IPS DF 6.9 (cell line): ENCODE measurements around the gene VIPR2.
"Not testable (repeated sequence)": the region's sequence is repeated elsewhere in the genome, so short reads cannot be mapped to it uniquely, and the experiment has no call there.

Source experiments
- DNase-seq: peaks from one replicate; pipeline ENCODE4 v3.0.0-alpha.2; 2013; ENCODE audit warnings: low read depth, low spot score
- H3K27ac ChIP-seq: one replicate; pipeline ENCODE4 v1.5.1; 2013; ENCODE audit warnings: low read length, control low read depth
- H3K27me3 ChIP-seq: 2 replicates; pipeline ENCODE4 v1.6.1; 2013; ENCODE audit warnings: mild to moderate bottlenecking, low read length; ENCODE audit not compliant: control insufficient read depth, insufficient read depth
- H3K36me3 ChIP-seq: 2 replicates; pipeline ENCODE4 v1.6.1; 2013; ENCODE audit warnings: low read length; ENCODE audit not compliant: control insufficient read depth, insufficient read depth
- H3K4me1 ChIP-seq: 2 replicates; pipeline ENCODE4 v1.6.1; 2013; ENCODE audit warnings: low read length; ENCODE audit not compliant: control insufficient read depth, insufficient read depth
- H3K4me3 ChIP-seq: 2 replicates; pipeline ENCODE4 v1.5.1; 2013; ENCODE audit warnings: mild to moderate bottlenecking, low read length
- H3K9me3 ChIP-seq: 2 replicates; pipeline ENCODE4 v1.6.1; 2013; ENCODE audit warnings: low read length, inconsistent platforms; ENCODE audit not compliant: control insufficient read depth, insufficient read depth
- WGBS: extraction: QIAGEN DNeasy Blood & Tissue Kit; methylation state at CpG from one replicate; pipeline ENCODE4 v1.1.7; 2013; ENCODE audit warnings: mixed read lengths, missing lambda C conversion rate; ENCODE audit not compliant: insufficient read length, insufficient coverage; 5-methylcytosine and 5-hydroxymethylcytosine counted together

The VIPR2 gene

DNA sequence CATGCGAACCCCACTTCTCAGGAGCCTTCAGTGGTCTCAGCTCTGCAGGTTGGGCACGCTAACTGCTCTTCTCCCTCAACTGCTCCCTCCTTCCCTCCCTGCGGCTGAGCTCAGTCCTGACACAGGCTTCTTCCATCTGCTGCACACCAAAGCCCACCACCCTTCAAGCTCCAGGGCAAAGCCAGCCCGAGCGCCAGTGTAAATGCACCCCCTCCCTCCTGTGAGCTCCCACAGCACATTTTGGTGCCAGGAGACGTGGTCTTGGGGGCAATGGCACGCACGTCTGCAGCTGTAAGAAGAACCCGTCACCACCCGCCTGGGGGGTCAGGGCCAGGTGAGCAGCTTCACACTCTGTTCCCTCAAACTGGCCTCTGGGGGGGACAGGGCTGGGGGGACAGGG lies 15.9 kb downstream of the VIPR2 start:
- no CpG with 5 or more reads among the region's 10 CpGs for WGBS
- H3K4me1 ChIP-seq: no peaks in the 10 kb centered on the region
- no peaks in the 10 kb centered on the region for H3K9me3 ChIP-seq
- H3K4me3 ChIP-seq: no peak overlapping the region
- DNase-seq: no peak
- no peak overlapping the region for H3K27ac ChIP-seq
- H3K36me3 ChIP-seq: no peaks in the 10 kb centered on the region
- H3K27me3 ChIP-seq: no peaks in the 10 kb centered on the region

DNA sequence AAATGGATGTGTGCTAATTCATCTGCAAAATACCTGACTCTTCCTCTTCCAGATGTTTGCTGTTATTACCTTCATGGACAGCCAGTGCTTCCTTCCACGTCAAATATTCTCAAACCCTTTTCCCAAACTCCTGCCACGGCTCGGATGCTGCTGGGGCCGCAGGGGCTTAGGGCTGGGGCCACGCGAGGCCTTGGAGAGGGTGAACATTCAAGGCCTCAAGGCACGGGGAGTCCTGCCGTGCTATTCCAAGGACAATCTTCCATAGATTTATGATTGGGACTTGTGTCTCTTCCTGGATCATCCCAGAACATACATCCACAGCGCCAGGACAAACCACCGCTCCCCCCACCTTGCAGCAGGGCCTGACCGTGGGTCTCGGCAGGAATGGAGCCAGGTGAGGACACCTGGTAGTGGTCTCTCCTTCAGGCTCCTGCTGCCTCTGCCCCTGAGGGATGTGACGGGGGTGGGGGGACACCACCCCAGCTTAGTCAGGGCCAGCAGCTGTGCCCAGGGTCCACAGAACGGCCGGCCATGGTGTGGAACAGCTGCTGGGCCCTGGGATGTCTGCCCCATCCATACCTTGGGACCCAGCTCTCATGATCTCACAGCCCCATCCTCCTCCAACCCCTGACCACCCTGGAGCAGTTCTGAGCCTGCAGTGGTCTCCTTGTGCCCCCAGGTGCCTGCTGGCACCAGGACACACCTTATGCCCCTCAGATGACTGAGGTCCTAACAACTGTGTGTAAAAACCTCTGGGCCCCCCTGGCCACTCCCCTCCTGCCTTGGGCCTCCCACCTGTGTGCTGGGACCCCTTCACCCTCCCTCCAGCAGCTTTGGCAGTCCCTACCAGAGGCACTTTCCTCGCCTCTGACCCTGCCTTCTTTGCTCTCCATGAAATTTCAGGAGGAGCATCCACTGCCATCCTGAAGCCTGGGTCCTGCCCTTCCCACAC lies 16.7 kb downstream of the VIPR2 start:
- no CpG with 5 or more reads among the region's 16 CpGs for WGBS
- no peak for DNase-seq
- Histone ChIP-seq H3K4me1 (no peaks in the 10 kb centered on the region), H3K36me3 (no peaks in the 10 kb centered on the region), H3K9me3 (no peaks in the 10 kb centered on the region), H3K27me3 (no peaks in the 10 kb centered on the region), H3K27ac (no peak overlapping the region), H3K4me3 (no peak overlapping the region)

DNA sequence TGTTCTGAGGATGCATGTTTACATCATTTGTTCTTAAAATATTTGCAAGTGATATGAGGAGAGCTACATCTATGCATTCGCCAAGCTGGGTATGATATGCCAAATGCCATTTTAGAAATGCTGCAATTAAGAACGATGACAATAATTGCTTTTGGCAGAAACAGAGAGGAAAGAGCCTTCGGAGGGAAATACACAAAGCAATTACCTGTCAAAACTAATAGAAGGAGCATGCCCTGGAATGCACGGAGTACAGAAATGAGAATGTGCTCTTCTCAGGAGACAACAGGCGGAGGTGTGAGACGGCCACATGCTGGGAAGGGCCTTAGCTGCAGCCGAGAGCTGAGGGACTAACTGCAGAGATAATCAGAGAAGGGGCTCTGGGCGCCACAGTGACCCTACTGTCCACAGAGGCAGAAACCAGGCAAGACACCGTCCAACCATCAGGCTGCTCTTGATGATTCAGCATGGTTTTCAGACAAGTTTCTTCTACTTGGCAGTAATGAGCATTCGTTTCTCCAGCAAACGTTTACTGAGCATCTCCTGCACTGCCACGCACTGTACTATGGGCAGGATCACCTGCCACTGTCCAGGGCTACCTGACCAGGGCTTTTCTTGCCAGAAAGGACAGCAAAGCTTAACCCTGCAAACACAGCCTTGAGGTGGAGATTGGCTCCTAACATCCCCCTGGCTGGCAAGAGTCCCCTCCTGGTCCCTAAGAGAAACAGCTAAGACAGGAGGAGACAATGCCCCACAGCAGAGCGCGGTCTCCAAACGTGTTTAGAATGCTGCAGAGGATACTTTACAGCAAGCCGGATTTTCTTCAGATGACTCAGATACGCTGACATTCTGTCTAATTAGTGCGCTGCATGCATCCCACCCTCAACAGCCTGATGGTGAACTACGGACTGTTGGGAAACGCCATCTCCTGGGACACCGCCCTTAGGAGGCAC lies 18.1 kb downstream of the VIPR2 start:
- no peak overlapping the region for H3K27ac ChIP-seq
- WGBS: no CpG with 5 or more reads among the region's 21 CpGs
- no peak overlapping the region for H3K4me3 ChIP-seq
- H3K27me3 ChIP-seq: no peaks in the 10 kb centered on the region
- H3K4me1 ChIP-seq: no peaks in the 10 kb centered on the region
- no peak for DNase-seq
- no peaks in the 10 kb centered on the region for H3K36me3 ChIP-seq
- H3K9me3 ChIP-seq: no peaks in the 10 kb centered on the region

DNA sequence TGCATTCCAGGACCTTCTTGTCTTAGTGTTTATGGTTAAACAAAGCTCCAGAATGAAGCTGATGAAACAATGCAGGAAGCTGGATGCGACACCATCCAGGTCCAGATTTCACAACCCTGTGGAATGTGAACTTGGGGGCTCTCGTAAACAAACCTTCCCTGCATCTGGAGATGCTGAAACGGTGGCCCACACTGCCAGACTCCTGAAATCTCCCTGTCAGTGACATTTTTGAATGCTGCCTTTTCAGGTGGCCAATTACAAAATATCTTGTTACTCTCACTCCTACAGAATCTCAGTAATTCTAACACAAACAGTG lies 18.8 kb downstream of the VIPR2 start:
- no peaks in the 10 kb centered on the region for H3K36me3 ChIP-seq
- no peaks in the 10 kb centered on the region for H3K4me1 ChIP-seq
- no peaks in the 10 kb centered on the region for H3K9me3 ChIP-seq
- no peaks in the 10 kb centered on the region for H3K27me3 ChIP-seq
- H3K27ac ChIP-seq: no peak overlapping the region
- no peak overlapping the region for H3K4me3 ChIP-seq
- no peak for DNase-seq
- WGBS: no CpG with 5 or more reads among the region's 3 CpGs

DNA sequence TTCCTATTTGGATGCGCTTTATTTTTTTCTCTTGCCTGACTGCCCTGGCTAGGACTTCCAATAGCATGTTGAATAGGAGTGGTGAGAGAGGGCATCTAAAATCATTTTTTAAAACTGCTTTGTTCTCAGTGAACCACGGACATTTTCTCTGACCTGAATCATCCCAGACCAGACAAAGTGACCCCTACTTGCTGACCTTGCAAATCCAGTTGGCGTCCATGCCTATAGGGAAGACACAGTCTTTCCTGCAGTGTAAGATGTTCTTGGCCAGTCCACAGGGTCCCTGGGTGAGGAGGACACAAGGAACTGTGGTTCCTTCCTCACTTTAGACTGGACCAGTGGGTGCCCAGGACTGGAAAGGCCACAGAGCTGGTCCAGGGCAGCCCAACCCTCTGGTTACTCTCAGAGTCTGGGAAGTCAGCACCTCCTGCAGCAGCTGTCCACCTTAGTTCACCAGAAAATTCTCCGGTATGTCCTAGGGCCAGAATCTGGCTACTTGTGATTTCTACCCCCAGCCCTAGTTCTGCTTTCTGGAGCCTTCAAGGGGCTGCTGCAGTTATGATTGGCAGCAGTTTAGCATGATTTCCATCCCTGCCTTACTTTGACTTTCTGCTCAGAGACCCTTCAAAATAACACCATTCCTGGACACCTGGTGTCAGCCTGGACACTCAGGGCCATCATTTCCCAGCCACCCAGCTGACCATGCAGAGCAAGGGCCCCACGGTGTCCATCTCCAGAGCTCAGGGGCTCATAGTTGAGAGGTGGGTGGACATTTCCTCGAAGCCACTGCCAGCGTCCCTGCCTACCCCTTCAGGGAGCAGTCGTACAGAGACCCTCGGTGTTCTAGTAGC lies 19.3 kb downstream of the VIPR2 start:
- Histone ChIP-seq H3K36me3 (no peaks in the 10 kb centered on the region), H3K4me1 (no peaks in the 10 kb centered on the region), H3K9me3 (no peaks in the 10 kb centered on the region), H3K4me3 (no peak overlapping the region), H3K27ac (no peak overlapping the region), H3K27me3 (no peaks in the 10 kb centered on the region)
- DNase-seq: no peak
- WGBS: no CpG with 5 or more reads among the region's 9 CpGs

DNA sequence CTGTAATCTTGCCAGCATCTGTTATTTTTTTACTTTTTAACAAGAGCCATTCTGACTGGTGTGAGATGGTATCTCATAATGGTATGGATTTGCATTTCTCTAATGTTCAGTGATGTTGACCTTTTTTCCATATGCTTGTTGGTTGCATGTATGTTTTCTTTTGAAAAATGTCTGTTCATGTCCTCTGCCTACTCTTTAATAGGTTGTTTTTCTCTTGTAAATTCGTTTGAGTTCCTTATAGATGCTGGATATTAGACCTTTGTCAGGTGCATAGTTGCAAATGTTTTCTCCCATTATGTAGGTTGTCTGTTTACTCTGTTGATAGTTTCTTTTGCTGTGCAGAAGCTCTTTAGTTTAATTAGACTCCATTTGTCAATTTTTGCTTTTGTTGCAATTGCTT lies 20.9 kb downstream of the VIPR2 start:
- not testable (repeated sequence) for H3K9me3 ChIP-seq, H3K27ac ChIP-seq, H3K4me3 ChIP-seq, H3K27me3 ChIP-seq, H3K36me3 ChIP-seq, DNase-seq, H3K4me1 ChIP-seq
- WGBS: no CpG with 5 or more reads among the region's 1 CpG

DNA sequence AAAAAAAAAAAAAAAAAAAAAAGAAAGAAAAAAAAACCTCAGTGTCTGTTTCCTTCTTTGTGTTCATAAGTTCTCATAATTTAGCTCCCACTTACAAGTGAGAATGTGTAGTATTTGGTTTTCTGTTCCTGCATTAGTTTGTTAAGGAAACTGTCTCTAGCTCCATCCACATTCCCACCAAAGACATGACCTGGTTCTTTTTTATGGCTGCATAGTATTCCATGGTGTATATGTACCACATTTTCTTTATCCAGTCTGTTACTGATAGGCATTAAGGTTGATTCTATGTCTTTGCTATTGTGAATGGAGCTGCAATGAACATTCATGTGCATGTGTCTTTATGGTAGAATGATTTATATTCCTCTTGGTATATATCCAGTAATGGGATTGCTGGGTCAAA lies 21.4 kb downstream of the VIPR2 start:
- H3K4me3 ChIP-seq, H3K27ac ChIP-seq, H3K27me3 ChIP-seq, H3K36me3 ChIP-seq, H3K4me1 ChIP-seq, DNase-seq, H3K9me3 ChIP-seq: not testable (repeated sequence)

DNA sequence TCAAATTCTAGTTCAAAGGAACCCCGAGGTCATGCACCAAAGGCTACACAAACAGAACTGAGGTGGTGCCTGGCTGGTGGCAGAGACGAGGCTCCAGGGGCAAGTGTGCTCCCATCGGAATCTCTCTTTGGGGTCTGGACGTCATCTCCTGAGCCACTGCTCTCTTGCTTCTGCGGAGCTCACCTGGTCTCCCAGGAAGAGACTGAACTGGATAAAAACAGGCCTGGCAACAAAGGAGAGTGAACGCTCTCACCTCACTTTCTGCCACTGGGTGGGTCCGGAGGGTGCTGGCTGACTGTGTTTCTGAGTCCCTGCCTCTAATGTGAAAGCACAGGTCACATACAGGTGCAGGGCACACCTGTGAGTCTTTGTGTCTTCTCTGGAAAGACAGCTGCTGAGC lies 22.4 kb downstream of the VIPR2 start:
- Histone ChIP-seq H3K9me3 (no peaks in the 10 kb centered on the region), H3K36me3 (no peaks in the 10 kb centered on the region), H3K27ac (no peak overlapping the region), H3K27me3 (no peaks in the 10 kb centered on the region), H3K4me3 (no peak overlapping the region), H3K4me1 (no peaks in the 10 kb centered on the region)
- no CpG with 5 or more reads among the region's 7 CpGs for WGBS
- DNase-seq: no peak

DNA sequence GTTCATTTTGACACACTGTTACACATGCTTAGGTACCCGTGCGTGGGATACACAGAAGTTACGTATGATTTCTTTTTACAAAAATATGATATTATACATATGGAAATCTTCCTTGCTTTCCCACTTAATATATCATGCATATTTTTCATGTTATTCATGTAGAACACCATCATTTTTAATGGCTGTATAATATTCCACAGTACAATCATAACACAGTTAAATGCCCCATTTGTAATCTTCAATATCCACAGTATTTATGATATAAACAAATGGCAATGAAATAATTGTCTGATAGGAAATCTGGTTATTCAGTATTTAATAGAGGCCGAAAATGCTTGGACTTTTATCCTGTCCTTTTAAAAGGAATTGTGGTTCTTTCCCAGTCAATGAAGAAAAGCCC lies 23.2 kb downstream of the VIPR2 start:
- Histone ChIP-seq H3K27ac (no peak overlapping the region), H3K27me3 (no peaks in the 10 kb centered on the region), H3K36me3 (no peaks in the 10 kb centered on the region), H3K9me3 (no peaks in the 10 kb centered on the region), H3K4me1 (no peaks in the 10 kb centered on the region), H3K4me3 (no peak overlapping the region)
- DNase-seq: no peak
- WGBS: no CpG with 5 or more reads among the region's 4 CpGs

DNA sequence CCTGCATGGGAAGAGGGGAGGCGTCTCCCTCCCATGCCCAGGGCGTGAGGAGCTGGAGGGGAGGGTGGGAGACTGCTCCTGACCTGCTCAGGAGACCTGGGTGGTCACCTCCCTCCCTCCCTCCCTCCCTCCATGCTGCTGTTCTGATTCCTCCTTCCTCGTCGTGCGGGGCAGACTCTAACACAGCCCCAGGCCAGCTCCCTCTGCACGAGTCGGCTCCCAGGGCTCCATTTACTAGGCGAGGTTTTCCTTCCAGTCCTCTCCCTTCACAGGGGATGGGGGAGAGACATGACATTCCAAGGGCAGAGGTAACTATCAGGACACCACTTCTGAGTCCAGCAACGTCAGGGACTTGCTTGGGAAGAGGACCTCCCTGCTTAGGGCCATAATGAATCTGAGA lies 23.6 kb downstream of the VIPR2 start:
- no CpG with 5 or more reads among the region's 9 CpGs for WGBS
- no peak overlapping the region for H3K4me3 ChIP-seq
- no peaks in the 10 kb centered on the region for H3K9me3 ChIP-seq
- H3K4me1 ChIP-seq: no peaks in the 10 kb centered on the region
- no peaks in the 10 kb centered on the region for H3K27me3 ChIP-seq
- DNase-seq: no peak
- H3K27ac ChIP-seq: no peak overlapping the region
- H3K36me3 ChIP-seq: no peaks in the 10 kb centered on the region
